ENCODE results near the gene DECR2. TPM values are rescaled to one million over a fixed set of nuclear protein-coding genes. Genes with fewer than 3 reads are reported as not detected.

DECR2 gene
- total and polyA plus RNA-seq, 2 of the 13 experiments (the other 11 are each of a cell fraction or from before 2014, with no cell fraction given) = 36.3 to 44.6 TPM

GRCh38 chr16:364595-365491 lies 36.8 kb upstream of the DECR2 start (continued):
- TF ChIP-seq ZNF816 (CRISPR knock-in tag; IDR thresholded peaks at IDR 0.05; ENCODE audit: borderline replicate concordance) = no peak
- no peak for TF ChIP-seq SKI (IDR thresholded peaks at IDR 0.05; ENCODE audit: partially characterized antibody)
- no peak for TF ChIP-seq HINFP (CRISPR knock-in tag; IDR thresholded peaks at IDR 0.05; ENCODE audit: low read depth)
- TF ChIP-seq MLLT10 (CRISPR knock-in tag; IDR thresholded peaks at IDR 0.05) = no peak
- TF ChIP-seq ZNF724P (CRISPR knock-in tag; IDR thresholded peaks at IDR 0.05; ENCODE audit: borderline replicate concordance) = 0 out of 2 replicates have a peak, but pooled peaks have one; percentile 63
- TF ChIP-seq CREB3 (CRISPR knock-in tag; IDR thresholded peaks at IDR 0.05) = no peak
- TF ChIP-seq HBP1 (CRISPR knock-in tag; IDR thresholded peaks at IDR 0.05; ENCODE audit: low read depth) = no peak
- TF ChIP-seq ZBTB43 (CRISPR knock-in tag; conservative IDR thresholded peaks at IDR 0.05) = no peak
- no peak for TF ChIP-seq ZNF660 (CRISPR knock-in tag; IDR thresholded peaks at IDR 0.05; ENCODE audit: borderline replicate concordance, low read depth)
- peak; percentile 93 for TF ChIP-seq ZNF687 (CRISPR knock-in tag; IDR thresholded peaks at IDR 0.05)
- TF ChIP-seq TP53 (CRISPR knock-in tag; conservative IDR thresholded peaks at IDR 0.05) = no peak
- no peak for TF ChIP-seq CSRNP2 (CRISPR knock-in tag; conservative IDR thresholded peaks at IDR 0.05; ENCODE audit: low read depth)

Measured in HepG2 (cell line).